Panc1 (cell line): ENCODE data around the gene ARID5B.
A peak's percentile ranks its signal among the peaks of the same experiment; 100 is the strongest.

ENCODE experiments used
- CTCF ChIP-seq: fragments of 450-650 bp; IDR thresholded peaks from 2 replicates; pipeline ENCODE4 v1.5.1; 2017; ENCODE audit warnings: mild to moderate bottlenecking
- POLR2AphosphoS5 ChIP-seq: IDR thresholded peaks from 2 replicates; pipeline ENCODE4 v1.6.1; 2012; ENCODE audit warnings: mild to moderate bottlenecking, low read depth, low read length, moderate library complexity
- REST ChIP-seq, 2 experiments: IDR thresholded peaks; 2 replicates each; pipeline ENCODE4 v1.6.1; 2011 to 2012; ENCODE audit warnings: low read depth in 2 of 2, control low read depth in 1 of 2, low read length in 1 of 2, mild to moderate bottlenecking in 1 of 2, moderate library complexity in 1 of 2; ENCODE audit not compliant: insufficient read depth in 1 of 2
- SIN3A ChIP-seq: IDR thresholded peaks from 2 replicates; pipeline ENCODE4 v1.6.1; 2012; ENCODE audit warnings: low read depth, mild to moderate bottlenecking, low read length, moderate library complexity, borderline replicate concordance; ENCODE audit not compliant: insufficient read depth
- TCF7L2 ChIP-seq: IDR thresholded peaks from 2 replicates; pipeline ENCODE4 v1.6.1; 2011; ENCODE audit warnings: mild to moderate bottlenecking, low read depth, low read length, inconsistent platforms

GRCh38 chr10:61900829-61901792 is at the start of gene ARID5B:
- TF ChIP-seq POLR2AphosphoS5: no peak
- peak; percentile 15; the same call in 1 of the 2 replicates for TF ChIP-seq CTCF
- TF ChIP-seq REST (IDR thresholded peaks at IDR 0.05; ENCODE audit: insufficient read depth in 1 of 2, low read depth in 2 of 2, low read length in 1 of 2): no peak
- no peak for TF ChIP-seq SIN3A
- TF ChIP-seq TCF7L2: peak; percentile 46
